SK-N-MC (cell line): ENCODE results near the gene CASP4.

Experiments
- DNase-seq: peaks from one replicate; pipeline ENCODE4 v3.0.0-alpha.2; 2011; ENCODE audit warnings: low read depth, low spot score
- H3K27ac ChIP-seq: fragments of 200-600 bp; sonication (generic); 2 replicates; pipeline ENCODE4 v1.5.1; 2016; ENCODE audit warnings: mixed run types
- H3K36me3 ChIP-seq: fragments of 200-600 bp; sonication (generic); 2 replicates; pipeline ENCODE4 v1.6.1; 2017; ENCODE audit warnings: antibody characterized with exemption, low read length, mixed read lengths; ENCODE audit not compliant: insufficient read depth
- H3K4me3 ChIP-seq: fragments of 200-600 bp; sonication (generic); 2 replicates; pipeline ENCODE4 v1.5.1; 2016
- H3K9ac ChIP-seq: fragments of 200-600 bp; sonication (generic); 2 replicates; pipeline ENCODE4 v1.8.0; 2017; ENCODE audit warnings: mixed run types, mixed read lengths; ENCODE audit not compliant: insufficient read length
- H3K9me3 ChIP-seq: fragments of 200-600 bp; sonication (generic); 2 replicates; pipeline ENCODE4 v1.6.1; 2017; ENCODE audit warnings: low read depth, mild to moderate bottlenecking, antibody characterized with exemption, low read length, moderate library complexity, mixed read lengths
- EZH2 ChIP-seq: fragments of 200-600 bp; sonication (generic); IDR thresholded peaks from one replicate; pipeline ENCODE4 v1.6.1; 2017; ENCODE audit warnings: antibody characterized with exemption
- FOXP2 ChIP-seq: optimal IDR thresholded peaks from 2 replicates; pipeline ENCODE3; 2011; ENCODE audit warnings: mild to moderate bottlenecking, moderate library complexity; ENCODE audit not compliant: insufficient read depth; ENCODE audit errors: extremely low read length, control extremely low read depth
- POLR2AphosphoS5 ChIP-seq: IDR thresholded peaks from 2 replicates; pipeline ENCODE4 v1.6.1; 2012; ENCODE audit warnings: mild to moderate bottlenecking, low read depth, low read length, borderline replicate concordance

The CASP4 gene

GRCh38 chr11:104912102-104912501 lies 56.3 kb downstream of the CASP4 start:
- DNase-seq = no peak
- Histone ChIP-seq H3K9ac (no peak overlapping the region), H3K27ac (no peak overlapping the region), H3K4me3 (no peak overlapping the region), H3K36me3 (no peaks in the 10 kb centered on the region), H3K9me3 (no peaks in the 10 kb centered on the region)
- TF ChIP-seq FOXP2 (no peak), EZH2 (no peak), POLR2AphosphoS5 (no peak)

DNA sequence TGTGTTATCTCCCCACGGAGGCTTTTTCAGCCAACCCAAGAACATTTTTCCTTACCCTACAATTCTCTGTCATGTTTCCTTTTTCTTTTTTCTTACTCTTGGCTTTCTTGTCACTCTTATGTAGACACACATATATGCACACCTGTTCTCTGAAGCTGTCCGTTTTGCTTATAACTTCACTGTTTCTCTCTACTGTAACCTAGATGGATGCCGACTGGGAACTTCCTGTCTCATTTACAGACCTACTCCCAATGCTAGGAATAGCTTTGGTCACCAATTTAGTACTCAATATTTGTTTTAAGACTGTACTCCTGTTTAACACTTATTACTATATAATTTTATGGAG lies 60.2 kb downstream of the CASP4 start:
- TF ChIP-seq EZH2 (no peak), POLR2AphosphoS5 (no peak), FOXP2 (no peak)
- Histone ChIP-seq H3K9ac (no peak overlapping the region), H3K9me3 (no peaks in the 10 kb centered on the region), H3K36me3 (no peaks in the 10 kb centered on the region), H3K4me3 (no peak overlapping the region), H3K27ac (no peak overlapping the region)
- DNase-seq = no peak

DNA sequence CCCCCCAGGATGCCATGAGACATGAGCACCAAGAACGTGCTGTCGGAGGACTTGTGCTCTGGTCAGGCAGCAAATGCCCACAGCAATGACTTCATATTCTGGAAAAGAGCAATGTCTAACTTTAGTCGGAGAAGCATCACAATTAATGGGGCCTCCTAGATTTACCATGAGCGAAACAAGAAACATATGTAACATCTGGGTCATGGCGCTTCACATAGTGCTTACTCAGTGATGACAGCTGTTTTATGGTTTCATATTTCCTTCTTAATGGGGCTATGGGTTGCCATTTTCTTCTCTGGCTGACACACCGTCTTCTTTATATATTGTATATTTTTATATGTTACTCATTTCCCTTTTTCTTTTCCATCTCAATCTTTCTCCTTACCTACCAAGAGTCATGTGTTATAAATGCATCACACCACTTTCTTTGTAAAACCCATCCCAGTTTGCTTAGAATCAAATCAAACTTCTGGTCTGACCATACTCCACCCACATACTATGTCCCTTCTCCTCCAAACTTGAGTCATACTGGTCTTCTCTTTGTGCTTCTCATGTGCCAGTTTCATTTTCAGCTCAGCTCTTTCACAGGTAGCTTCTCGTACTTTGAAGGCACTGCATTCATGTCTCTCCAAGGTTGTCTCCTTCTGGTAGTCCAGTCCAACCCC lies 60.7 kb downstream of the CASP4 start:
- no peak overlapping the region for H3K27ac ChIP-seq
- no peak for DNase-seq
- no peak for TF ChIP-seq FOXP2
- TF ChIP-seq EZH2 = no peak
- no peak for TF ChIP-seq POLR2AphosphoS5
- H3K9me3 ChIP-seq = no peaks in the 10 kb centered on the region
- H3K36me3 ChIP-seq = no peaks in the 10 kb centered on the region
- no peak overlapping the region for H3K4me3 ChIP-seq
- no peak overlapping the region for H3K9ac ChIP-seq

DNA sequence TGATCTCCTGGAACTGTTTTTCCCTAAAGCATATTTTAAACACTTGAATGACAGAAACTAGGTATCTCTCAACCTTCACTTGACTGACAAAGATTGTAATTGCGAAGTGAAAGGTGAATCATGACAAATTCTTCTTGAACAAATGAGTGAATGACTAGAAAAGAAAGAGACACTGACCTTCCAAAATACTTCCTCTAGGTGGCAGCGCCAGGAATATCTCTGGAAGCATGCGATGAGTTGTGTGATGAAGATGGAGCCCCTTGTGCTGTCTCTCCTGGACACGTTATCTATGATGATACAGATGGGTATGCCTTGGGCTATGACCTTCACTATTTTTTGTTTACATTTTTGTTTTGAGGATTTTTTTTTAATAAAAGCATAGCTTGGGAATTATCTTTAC lies 63.1 kb downstream of the CASP4 start:
- H3K4me3 ChIP-seq = no peak overlapping the region
- H3K36me3 ChIP-seq = no peaks in the 10 kb centered on the region
- H3K27ac ChIP-seq = no peak overlapping the region
- H3K9me3 ChIP-seq = no peaks in the 10 kb centered on the region
- no peak overlapping the region for H3K9ac ChIP-seq
- TF ChIP-seq POLR2AphosphoS5 = no peak
- no peak for TF ChIP-seq EZH2
- TF ChIP-seq FOXP2 = no peak
- no peak for DNase-seq

- Histone ChIP-seq H3K4me3 (no peak overlapping the region), H3K27ac (no peak overlapping the region), H3K9ac (no peak overlapping the region), H3K9me3 (no peaks in the 10 kb centered on the region), H3K36me3 (no peaks in the 10 kb centered on the region)
- DNase-seq = no peak
- no peak for TF ChIP-seq POLR2AphosphoS5
- no peak for TF ChIP-seq EZH2
- no peak for TF ChIP-seq FOXP2
Observed at GRCh38 chr11:104899226-104899625, 69.1 kb downstream of the CASP4 start.

DNA sequence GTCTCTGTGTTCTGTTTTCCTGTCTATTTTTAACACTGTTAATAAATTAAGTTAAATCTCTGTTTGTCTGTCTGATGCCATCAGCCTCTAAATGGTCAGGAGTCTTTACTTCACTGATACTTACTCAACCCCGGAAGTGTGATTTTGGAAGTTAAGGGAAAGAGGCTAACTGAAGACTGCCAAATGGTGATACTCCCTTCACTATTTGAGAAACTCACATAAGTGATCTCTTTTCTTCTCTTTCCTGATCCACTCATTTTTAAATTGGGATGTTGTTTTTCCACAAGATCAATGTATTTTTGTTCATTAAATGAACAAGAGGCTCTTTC lies 69.7 kb downstream of the CASP4 start:
- no peaks in the 10 kb centered on the region for H3K36me3 ChIP-seq
- no peak for DNase-seq
- H3K9ac ChIP-seq = no peak overlapping the region
- TF ChIP-seq EZH2 (no peak), FOXP2 (no peak), POLR2AphosphoS5 (no peak)
- H3K9me3 ChIP-seq = no peaks in the 10 kb centered on the region
- no peak overlapping the region for H3K27ac ChIP-seq
- H3K4me3 ChIP-seq = no peak overlapping the region

GRCh38 chr11:104897891-104898684 lies 70.3 kb downstream of the CASP4 start, which contains the start of gene CASP12:
Gene CASP12, minus strand, starts transcription at chr11:104898460.
- no peaks in the 10 kb centered on the region for H3K36me3 ChIP-seq
- DNase-seq = no peak
- TF ChIP-seq FOXP2 (no peak), EZH2 (no peak), POLR2AphosphoS5 (no peak)
- no peaks in the 10 kb centered on the region for H3K9me3 ChIP-seq
- H3K9ac ChIP-seq = no peak within 1 kb of the TSS
- H3K4me3 ChIP-seq = no peak within 1 kb of the TSS
- no peak within 1 kb of the TSS for H3K27ac ChIP-seq

DNA sequence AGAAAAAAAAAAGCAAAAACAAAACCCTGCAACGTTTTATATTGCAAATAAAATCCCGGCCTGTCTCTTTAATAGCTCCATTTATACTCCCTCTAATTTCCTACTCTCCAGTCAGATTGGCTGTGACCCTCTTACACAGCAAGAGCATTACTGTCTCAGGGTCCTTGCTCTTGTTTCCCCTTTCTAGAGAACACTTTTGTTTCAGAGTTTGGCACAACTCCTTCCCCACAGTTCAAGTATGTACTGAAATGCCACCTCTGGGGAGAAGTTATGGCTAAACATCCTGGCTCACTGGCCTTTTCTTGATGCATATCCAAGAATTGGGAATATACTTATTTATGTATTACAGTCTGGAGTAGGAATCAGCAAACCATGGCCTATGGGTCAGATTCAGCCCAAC lies 72.7 kb downstream of the CASP4 start:
- Histone ChIP-seq H3K4me3 (no peak overlapping the region), H3K27ac (no peak overlapping the region), H3K36me3 (no peaks in the 10 kb centered on the region), H3K9ac (no peak overlapping the region), H3K9me3 (no peaks in the 10 kb centered on the region)
- DNase-seq = no peak
- TF ChIP-seq FOXP2 (no peak), EZH2 (no peak), POLR2AphosphoS5 (no peak)

GRCh38 chr11:104893876-104894275 lies 74.5 kb downstream of the CASP4 start:
- no peaks in the 10 kb centered on the region for H3K36me3 ChIP-seq
- no peak overlapping the region for H3K9ac ChIP-seq
- no peak overlapping the region for H3K27ac ChIP-seq
- no peaks in the 10 kb centered on the region for H3K9me3 ChIP-seq
- TF ChIP-seq EZH2 (no peak), FOXP2 (no peak), POLR2AphosphoS5 (no peak)
- no peak for DNase-seq
- H3K4me3 ChIP-seq = no peak overlapping the region
